CD14-positive monocyte (primary cell): ENCODE data around the gene LRRFIP1. TPM values are rescaled to one million over a fixed set of nuclear protein-coding genes. Genes with fewer than 3 reads are reported as not detected.

Experiments
- DNase-seq, 3 donors: peaks; one replicate each; pipeline ENCODE4 v3.0.0-alpha.2; 2011 to 2022
- H2AFZ ChIP-seq: 2 replicates; pipeline ENCODE4 v1.6.0; 2012; ENCODE audit warnings: mild to moderate bottlenecking, low read depth, low read length, inconsistent platforms; ENCODE audit not compliant: insufficient read depth, poor library complexity, severe bottlenecking
- H3K27ac ChIP-seq, 2 donors: 1 replicate in 1 of 2; 2 replicates in 1 of 2; pipeline ENCODE4 v1.5.1; 2012 to 2013; ENCODE audit warnings: low read length in 2 of 2, control low read depth in 1 of 2, inconsistent platforms in 1 of 2, low read depth in 1 of 2, mild to moderate bottlenecking in 1 of 2
- H3K27me3 ChIP-seq, 2 donors: one replicate each; pipeline versions ENCODE4 v1.6.0 to v1.6.1; 2011 to 2013; ENCODE audit warnings: low read length in 2 of 2; ENCODE audit not compliant: control insufficient read depth in 2 of 2, insufficient read depth in 2 of 2
- H3K36me3 ChIP-seq, 2 donors: replicated peaks in 1 of 2; 1 replicate in 1 of 2; 2 replicates in 1 of 2; pipeline versions ENCODE4 v1.5.1 to v1.6.1; 2012 to 2013; ENCODE audit warnings: low read length in 2 of 2, control low read depth in 1 of 2, inconsistent platforms in 1 of 2, mild to moderate bottlenecking in 1 of 2; ENCODE audit not compliant: insufficient read depth in 2 of 2, control insufficient read depth in 1 of 2
- H3K4me1 ChIP-seq, 2 donors: 1 replicate in 1 of 2; 2 replicates in 1 of 2; pipeline versions ENCODE4 v1.5.1 to v1.6.1; 2012 to 2013; ENCODE audit warnings: low read length in 2 of 2, control low read depth in 1 of 2, inconsistent platforms in 1 of 2, mild to moderate bottlenecking in 1 of 2, moderate library complexity in 1 of 2; ENCODE audit not compliant: insufficient read depth in 2 of 2, control insufficient read depth in 1 of 2
- H3K4me2 ChIP-seq: replicated peaks from 2 replicates; pipeline ENCODE3; 2012; ENCODE audit warnings: low read length, moderate library complexity, mild to moderate bottlenecking; ENCODE audit not compliant: poor library complexity, severe bottlenecking; ENCODE audit errors: extremely low read depth
- H3K4me3 ChIP-seq, 3 experiments: fragments of 200-600 bp in 1 of 3; sonication (generic) in 1 of 3; replicated peaks in 1 of 3; 1 replicate in 2 of 3; 2 replicates in 1 of 3; pipeline ENCODE4 v1.5.1; 2011 to 2013; ENCODE audit warnings: low read length in 3 of 3, mild to moderate bottlenecking in 3 of 3, control low read depth in 2 of 3, low read depth in 2 of 3, inconsistent platforms in 1 of 3, moderate library complexity in 1 of 3
- H3K79me2 ChIP-seq: 2 replicates; pipeline ENCODE4 v1.6.0; 2012; ENCODE audit warnings: mild to moderate bottlenecking, control low read depth, inconsistent platforms, low read length, moderate library complexity; ENCODE audit not compliant: insufficient read depth
- H3K9ac ChIP-seq: 2 replicates; pipeline ENCODE4 v1.6.0; 2017; ENCODE audit warnings: low read length, mild to moderate bottlenecking; ENCODE audit not compliant: insufficient read depth, poor library complexity, severe bottlenecking
- H3K9me3 ChIP-seq, 2 donors: replicated peaks in 1 of 2; 1 replicate in 1 of 2; 2 replicates in 1 of 2; pipeline versions ENCODE4 v1.5.1 to v1.6.1; 2012 to 2013; ENCODE audit warnings: low read length in 2 of 2, control low read depth in 1 of 2; ENCODE audit not compliant: control insufficient read depth in 1 of 2, insufficient read depth in 1 of 2
- H4K20me1 ChIP-seq: 2 replicates; pipeline ENCODE4 v1.6.0; 2012; ENCODE audit warnings: mild to moderate bottlenecking, low read length, control low read depth, moderate library complexity; ENCODE audit not compliant: insufficient read depth
- H3K27ac Mint-ChIP-seq, 7 donors: one replicate each; pipeline ENCODE4 v1.8.0; 2020; ENCODE audit warnings: mild to moderate bottlenecking in 7 of 7, mixed read lengths in 7 of 7, moderate library complexity in 6 of 7, inconsistent platforms in 2 of 7
- H3K27me3 Mint-ChIP-seq, 3 donors: one replicate each; pipeline ENCODE4 v1.8.0; 2021 to 2022; ENCODE audit warnings: low read depth in 3 of 3, mild to moderate bottlenecking in 3 of 3, mixed read lengths in 3 of 3, moderate library complexity in 3 of 3, inconsistent platforms in 1 of 3
- H3K36me3 Mint-ChIP-seq, 2 donors: one replicate each; pipeline ENCODE4 v1.8.0; 2020; ENCODE audit warnings: mixed read lengths in 2 of 2, inconsistent platforms in 1 of 2, mild to moderate bottlenecking in 1 of 2
- H3K4me1 Mint-ChIP-seq: one replicate; pipeline ENCODE4 v1.8.0; 2020; ENCODE audit warnings: mild to moderate bottlenecking, mixed read lengths
- H3K4me3 Mint-ChIP-seq, 2 donors: one replicate each; pipeline ENCODE4 v1.8.0; 2020; ENCODE audit warnings: mild to moderate bottlenecking in 2 of 2, mixed read lengths in 2 of 2, moderate library complexity in 1 of 2
- H3K9me3 Mint-ChIP-seq, 7 donors: one replicate each; pipeline ENCODE4 v1.8.0; 2020 to 2022; ENCODE audit warnings: mixed read lengths in 7 of 7, mild to moderate bottlenecking in 6 of 7, moderate library complexity in 6 of 7, inconsistent platforms in 2 of 7
- WGBS: methylation state at CpG from one replicate; pipeline ENCODE4 v1.1.5; 2013; ENCODE audit warnings: missing lambda C conversion rate; ENCODE audit not compliant: insufficient coverage; 5-methylcytosine and 5-hydroxymethylcytosine counted together
- intact Hi-C, 2 donors: fragments of 100-400 bp; cut with micrococcal nuclease; formaldehyde crosslinking; loops; one replicate each; pipeline versions ENCODE4 v1.15.0 to v1.15.1; 2023
- polyA plus RNA-seq, 3 donors: library from polyadenylated mRNA; depleted of rRNA in 1 of 3; unstranded in 2 of 3; stranded (reverse) in 1 of 3; fragments of 300-500 nt in 2 of 3; fragments of >200 nt in 1 of 3; fragmentation: Illumina TruSeq in 2 of 3; gene quantifications; 1 replicate in 2 of 3; 2 replicates in 1 of 3; pipeline ENCODE4 v1.2.3, GENCODE V29; 2012 to 2021
- TF ChIP-seq, protein P1 (sequence below): fragments of 200-600 bp; IDR thresholded peaks from one replicate; pipeline ENCODE4 v1.8.0; 2022; ENCODE audit warnings: antibody characterized with exemption, mild to moderate bottlenecking

Gene LRRFIP1
- polyA plus RNA-seq, 3 donors = 67.3 to 148 (median 98.3) TPM

- WGBS = 5% methylated on average over 7 of the region's 10 CpGs
- peak; percentile 71 to 76 (median 76) for DNase-seq
- TF ChIP-seq, protein P1, sequence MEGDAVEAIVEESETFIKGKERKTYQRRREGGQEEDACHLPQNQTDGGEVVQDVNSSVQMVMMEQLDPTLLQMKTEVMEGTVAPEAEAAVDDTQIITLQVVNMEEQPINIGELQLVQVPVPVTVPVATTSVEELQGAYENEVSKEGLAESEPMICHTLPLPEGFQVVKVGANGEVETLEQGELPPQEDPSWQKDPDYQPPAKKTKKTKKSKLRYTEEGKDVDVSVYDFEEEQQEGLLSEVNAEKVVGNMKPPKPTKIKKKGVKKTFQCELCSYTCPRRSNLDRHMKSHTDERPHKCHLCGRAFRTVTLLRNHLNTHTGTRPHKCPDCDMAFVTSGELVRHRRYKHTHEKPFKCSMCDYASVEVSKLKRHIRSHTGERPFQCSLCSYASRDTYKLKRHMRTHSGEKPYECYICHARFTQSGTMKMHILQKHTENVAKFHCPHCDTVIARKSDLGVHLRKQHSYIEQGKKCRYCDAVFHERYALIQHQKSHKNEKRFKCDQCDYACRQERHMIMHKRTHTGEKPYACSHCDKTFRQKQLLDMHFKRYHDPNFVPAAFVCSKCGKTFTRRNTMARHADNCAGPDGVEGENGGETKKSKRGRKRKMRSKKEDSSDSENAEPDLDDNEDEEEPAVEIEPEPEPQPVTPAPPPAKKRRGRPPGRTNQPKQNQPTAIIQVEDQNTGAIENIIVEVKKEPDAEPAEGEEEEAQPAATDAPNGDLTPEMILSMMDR = no peak
- Histone ChIP-seq H3K27ac (peak overlapping the region; percentile 74 to 80), H3K9ac (peak overlapping the region; percentile 9), H3K4me1 (peaks cover 43 to 48% of the 10 kb centered on the region in 2 donors), H3K4me2 (peak overlapping the region; percentile 68), H2AFZ (peak overlapping the region; percentile 27), H3K9me3 (no peaks in the 10 kb centered on the region), H3K36me3 (no peaks in the 10 kb centered on the region), H3K27me3 (peaks cover 9 to 22% of the 10 kb centered on the region in 2 donors), H3K79me2 (no peaks in the 10 kb centered on the region), H3K4me3 (peak overlapping the region in 2 of 3 experiments; percentile 7 to 67), H4K20me1 (no peaks in the 10 kb centered on the region)
- intact Hi-C loops = loop anchor here in 1 of 2 donors (5.0 kb wide), 1 partner anchor 37 kb away; no protein-coding TSS in a partner anchor
- peaks cover 0 to 6% (median 0%) of the 10 kb centered on the region in 7 donors for H3K9me3 Mint-ChIP-seq
- H3K27ac Mint-ChIP-seq = peak overlapping the region; percentile 92 to 98 (median 95)
- H3K4me3 Mint-ChIP-seq = peak overlapping the region; percentile 68 to 86
- peaks cover 13 to 20% of the 10 kb centered on the region in 2 donors for H3K36me3 Mint-ChIP-seq
- H3K27me3 Mint-ChIP-seq = peaks cover 21 to 40% (median 32%) of the 10 kb centered on the region in 3 donors
- peaks cover 53% of the 10 kb centered on the region for H3K4me1 Mint-ChIP-seq
Observed at GRCh38 chr2:237625216-237625705, 2.1 kb upstream of the LRRFIP1 start.

DNA sequence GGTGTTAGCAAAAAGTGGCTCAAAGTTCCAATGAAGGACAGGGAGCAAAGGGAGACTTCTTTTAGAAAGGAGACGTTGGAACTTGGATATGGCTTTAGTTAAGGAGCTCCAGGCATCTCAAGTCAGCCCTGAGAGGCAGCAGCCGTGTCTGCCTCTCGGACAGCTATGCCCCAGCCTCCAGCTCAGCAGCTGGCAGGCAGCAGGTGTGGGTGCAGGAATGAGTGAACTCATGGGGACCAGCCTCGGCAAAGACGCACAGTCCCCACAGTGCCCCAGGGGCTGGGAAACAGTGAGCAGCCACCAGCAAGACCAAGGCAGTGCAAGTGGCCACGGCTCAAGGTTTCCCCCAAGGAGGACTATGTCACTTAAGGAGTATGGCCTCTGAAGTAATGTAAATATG, 1.6 kb upstream of the LRRFIP1 start:
- H3K27me3 ChIP-seq = peaks cover 9 to 26% of the 10 kb centered on the region in 2 donors
- peak overlapping the region; percentile 27 for H2AFZ ChIP-seq
- Mint-ChIP-seq H3K27me3 (peaks cover 21 to 45% (median 35%) of the 10 kb centered on the region in 3 donors), H3K36me3 (peaks cover 16 to 23% of the 10 kb centered on the region in 2 donors), H3K27ac (peak overlapping the region; percentile 92 to 98 (median 95)), H3K4me1 (peaks cover 54% of the 10 kb centered on the region), H3K4me3 (peak overlapping the region; percentile 68 to 86), H3K9me3 (peaks cover 0 to 6% (median 0%) of the 10 kb centered on the region in 7 donors)
- H3K4me3 ChIP-seq = peak overlapping the region in 2 of 3 experiments; percentile 7 to 67
- H3K79me2 ChIP-seq = no peaks in the 10 kb centered on the region
- H3K27ac ChIP-seq = peak overlapping the region; percentile 74 to 80
- 67% methylated on average over 4 of the region's 6 CpGs for WGBS
- no peaks in the 10 kb centered on the region for H4K20me1 ChIP-seq
- H3K4me1 ChIP-seq = peaks cover 43 to 48% of the 10 kb centered on the region in 2 donors
- no peaks in the 10 kb centered on the region for H3K36me3 ChIP-seq
- intact Hi-C loops = loop anchor here in 1 of 2 donors (5.0 kb wide), 1 partner anchor 37 kb away; no protein-coding TSS in a partner anchor
- H3K4me2 ChIP-seq = peak overlapping the region; percentile 68
- DNase-seq = no peak
- no peak overlapping the region for H3K9ac ChIP-seq
- TF ChIP-seq, protein P1 = no peak
- no peaks in the 10 kb centered on the region for H3K9me3 ChIP-seq
